Esophagus squamous epithelium (tissue), 5 donors: Measurements from ENCODE around the gene ELOVL2. TPM values are rescaled to one million over a fixed set of nuclear protein-coding genes. Genes with fewer than 3 reads are reported as not detected.
"Not testable (repeated sequence)": the region's sequence is repeated elsewhere in the genome, so short reads cannot be mapped to it uniquely, and the experiment has no call there.

Experiments
- DNase-seq: peaks from one replicate; lab custom pipeline; 2025; lab: John Stamatoyannopoulos, UW
- H3K27ac ChIP-seq, 4 donors: fragments of 200-600 bp; sonication (generic); one replicate each; pipeline ENCODE4 v1.5.1; 2016 to 2019; ENCODE audit warnings: mild to moderate bottlenecking in 1 of 4
- H3K27me3 ChIP-seq, 4 donors: fragments of 200-600 bp; sonication (generic); 1 replicate in 3 of 4; 2 replicates in 1 of 4; pipeline versions ENCODE4 v1.5.1 to v1.6.0; 2017 to 2021; ENCODE audit warnings: antibody characterized with exemption in 1 of 4
- H3K36me3 ChIP-seq, 3 donors: fragments of 200-600 bp; sonication (generic); one replicate each; pipeline ENCODE4 v1.5.1; 2016 to 2019
- H3K4me1 ChIP-seq, 3 donors: fragments of 200-600 bp; sonication (generic); one replicate each; pipeline ENCODE4 v1.5.1; 2017 to 2019
- H3K4me3 ChIP-seq, 4 donors: fragments of 200-600 bp; sonication (generic); 1 replicate in 3 of 4; 2 replicates in 1 of 4; pipeline ENCODE4 v1.5.1; 2016 to 2019; ENCODE audit warnings: mild to moderate bottlenecking in 2 of 4, moderate library complexity in 1 of 4
- H3K9me3 ChIP-seq, 3 donors: fragments of 200-600 bp; sonication (generic); one replicate each; pipeline ENCODE4 v1.5.1; 2016 to 2019
- POLR2A ChIP-seq, 4 donors: fragments of 450-650 bp; IDR thresholded peaks; one replicate each; pipeline ENCODE4 v1.6.1; 2017; ENCODE audit warnings: antibody characterized with exemption in 4 of 4, mild to moderate bottlenecking in 4 of 4, moderate library complexity in 3 of 4
- WGBS, 2 donors: methylation state at CpG; one replicate each; pipeline ENCODE4 v1.1.5; 2018; 5-methylcytosine and 5-hydroxymethylcytosine counted together
- intact Hi-C: fragments of 100-400 bp; cut with DNase I; formaldehyde crosslinking; loops from one replicate; pipeline ENCODE4 v1.15.0; 2022
- total RNA-seq, 4 donors: library from RNA; depleted of rRNA; stranded (reverse); fragments of >200 nt; gene quantifications; one replicate each; pipeline ENCODE4 v1.1.0, GENCODE V29; 2016
- TF ChIP-seq, protein P1 (sequence below), 6 experiments: fragments of 450-650 bp in 4 of 6; fragments of 200-600 bp in 2 of 6; sonication (generic) in 2 of 6; IDR thresholded peaks; one replicate each; pipeline ENCODE4 v1.5.1; 2016 to 2019; ENCODE audit warnings: antibody characterized with exemption in 6 of 6, mild to moderate bottlenecking in 4 of 6, moderate library complexity in 4 of 6
- donor health status: DM: yes; HTN: yes; CAD: no.

ELOVL2 gene
- total RNA-seq, 4 donors from 2014 or later: 0.06 to 0.38 (median 0.18) TPM; not detected in 1

DNA sequence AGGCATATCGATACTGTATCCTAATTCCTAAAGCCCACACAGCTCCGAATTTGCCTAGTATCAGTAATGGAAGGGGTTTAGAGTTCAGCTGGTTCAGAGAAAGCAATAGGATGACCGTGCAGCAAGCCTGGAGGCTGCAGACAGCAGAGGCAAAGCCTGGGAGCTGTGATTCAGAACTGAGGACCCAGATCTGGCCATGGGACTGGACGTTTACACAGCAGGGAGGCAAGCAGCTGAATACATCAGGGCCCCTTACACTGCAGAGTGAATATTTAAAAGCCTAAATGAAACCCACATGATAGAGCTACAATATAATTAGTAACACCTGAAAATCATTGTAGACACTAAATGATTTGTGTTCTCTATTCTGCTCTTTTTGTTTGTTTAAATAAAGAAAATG is 38.0 kb downstream of the ELOVL2 start:
- no peak for DNase-seq
- TF ChIP-seq, protein P1, sequence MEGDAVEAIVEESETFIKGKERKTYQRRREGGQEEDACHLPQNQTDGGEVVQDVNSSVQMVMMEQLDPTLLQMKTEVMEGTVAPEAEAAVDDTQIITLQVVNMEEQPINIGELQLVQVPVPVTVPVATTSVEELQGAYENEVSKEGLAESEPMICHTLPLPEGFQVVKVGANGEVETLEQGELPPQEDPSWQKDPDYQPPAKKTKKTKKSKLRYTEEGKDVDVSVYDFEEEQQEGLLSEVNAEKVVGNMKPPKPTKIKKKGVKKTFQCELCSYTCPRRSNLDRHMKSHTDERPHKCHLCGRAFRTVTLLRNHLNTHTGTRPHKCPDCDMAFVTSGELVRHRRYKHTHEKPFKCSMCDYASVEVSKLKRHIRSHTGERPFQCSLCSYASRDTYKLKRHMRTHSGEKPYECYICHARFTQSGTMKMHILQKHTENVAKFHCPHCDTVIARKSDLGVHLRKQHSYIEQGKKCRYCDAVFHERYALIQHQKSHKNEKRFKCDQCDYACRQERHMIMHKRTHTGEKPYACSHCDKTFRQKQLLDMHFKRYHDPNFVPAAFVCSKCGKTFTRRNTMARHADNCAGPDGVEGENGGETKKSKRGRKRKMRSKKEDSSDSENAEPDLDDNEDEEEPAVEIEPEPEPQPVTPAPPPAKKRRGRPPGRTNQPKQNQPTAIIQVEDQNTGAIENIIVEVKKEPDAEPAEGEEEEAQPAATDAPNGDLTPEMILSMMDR (IDR thresholded peaks at IDR 0.05): no peak
- no peak for TF ChIP-seq POLR2A (IDR thresholded peaks at IDR 0.05)
- no peak overlapping the region for H3K27ac ChIP-seq
- 61 to 72% methylated on average over 4 of the region's 4 CpGs for WGBS, 2 donors
- intact Hi-C loops: no loop called here
- H3K27me3 ChIP-seq: no peaks in the 10 kb centered on the region
- H3K36me3 ChIP-seq: no peaks in the 10 kb centered on the region
- H3K4me1 ChIP-seq: peaks cover 0 to 6% (median 0%) of the 10 kb centered on the region in 3 donors
- H3K9me3 ChIP-seq: no peaks in the 10 kb centered on the region
- no peak overlapping the region for H3K4me3 ChIP-seq

GRCh38 chr6:11003297-11003696 is 40.8 kb downstream of the ELOVL2 start:
- intact Hi-C loops, H3K4me3 ChIP-seq, DNase-seq, H3K9me3 ChIP-seq, H3K27ac ChIP-seq, H3K36me3 ChIP-seq, H3K4me1 ChIP-seq, H3K27me3 ChIP-seq: not testable (repeated sequence)
- WGBS, 2 donors: 84 to 91% methylated on average over 5 of the region's 5 CpGs

DNA sequence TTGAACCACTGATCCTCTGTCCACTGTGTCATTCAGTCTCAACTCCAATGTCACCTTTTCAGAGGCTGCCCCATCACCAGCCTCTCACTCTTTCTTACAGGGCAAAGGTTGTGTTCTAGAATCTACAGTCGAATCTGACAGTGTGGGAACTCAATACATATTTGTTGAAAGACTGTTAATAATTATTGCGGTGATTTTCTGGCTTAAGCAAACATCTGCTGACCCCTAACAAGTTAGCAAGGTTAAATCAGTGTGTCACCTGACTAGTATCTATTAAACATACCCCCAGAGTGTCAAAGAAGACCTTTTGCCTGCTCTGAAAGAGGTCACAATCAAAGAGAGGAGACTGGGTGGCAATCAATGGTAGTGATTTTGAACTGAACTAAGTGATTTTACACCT is 41.9 kb downstream of the ELOVL2 start:
- Histone ChIP-seq H3K9me3 (no peaks in the 10 kb centered on the region), H3K4me1 (no peaks in the 10 kb centered on the region), H3K4me3 (no peak overlapping the region), H3K27ac (no peak overlapping the region), H3K36me3 (no peaks in the 10 kb centered on the region), H3K27me3 (no peaks in the 10 kb centered on the region)
- intact Hi-C loops: no loop called here
- TF ChIP-seq POLR2A (IDR thresholded peaks at IDR 0.05): no peak
- TF ChIP-seq, protein P1 (IDR thresholded peaks at IDR 0.05): no peak
- no peak for DNase-seq
- WGBS, 2 donors: 56 to 77% methylated on average over 2 of the region's 2 CpGs

GRCh38 chr6:10999994-11000393 is 44.1 kb downstream of the ELOVL2 start:
- DNase-seq: no peak
- no peak overlapping the region for H3K27ac ChIP-seq
- intact Hi-C loops: no loop called here
- no peaks in the 10 kb centered on the region for H3K27me3 ChIP-seq
- no peak overlapping the region for H3K4me3 ChIP-seq
- WGBS, 2 donors: 15 to 33% methylated on average over 2 of the region's 2 CpGs
- H3K4me1 ChIP-seq: no peaks in the 10 kb centered on the region
- H3K9me3 ChIP-seq: no peaks in the 10 kb centered on the region
- H3K36me3 ChIP-seq: no peaks in the 10 kb centered on the region
- TF ChIP-seq POLR2A (IDR thresholded peaks at IDR 0.05): no peak
- TF ChIP-seq, protein P1 (IDR thresholded peaks at IDR 0.05): no peak

DNA sequence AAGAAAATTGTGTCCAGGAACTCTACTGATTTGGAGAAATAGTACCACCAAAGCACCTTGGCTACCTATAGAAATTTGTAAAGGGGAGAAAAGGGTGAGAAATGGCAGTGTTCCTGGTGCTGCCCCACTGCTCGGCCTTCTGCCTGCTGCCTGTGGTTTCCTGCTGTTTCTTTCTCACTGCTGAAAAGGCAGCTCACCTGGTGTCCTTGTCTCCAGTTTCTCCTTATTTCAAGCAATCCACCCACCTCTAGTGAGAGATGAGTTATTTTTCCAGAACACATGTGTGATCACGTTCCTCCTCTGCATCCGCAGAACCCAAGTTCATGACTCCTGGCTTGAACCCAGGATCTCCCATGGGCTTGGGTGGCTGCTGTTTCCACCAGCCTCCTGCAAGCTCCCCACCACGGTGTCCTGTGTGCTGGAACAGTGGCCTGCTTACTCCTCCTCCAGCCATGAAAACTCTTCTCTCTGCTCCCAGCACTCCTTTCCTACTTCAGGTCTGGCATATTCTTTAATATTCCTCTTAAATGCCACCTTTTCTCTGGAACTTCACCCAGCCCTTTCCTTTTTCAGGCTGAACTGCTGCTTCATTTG is 48.9 kb downstream of the ELOVL2 start:
- intact Hi-C loops: no loop called here
- H3K36me3 ChIP-seq: no peaks in the 10 kb centered on the region
- H3K4me3 ChIP-seq: no peak overlapping the region
- H3K4me1 ChIP-seq: no peaks in the 10 kb centered on the region
- H3K9me3 ChIP-seq: no peaks in the 10 kb centered on the region
- WGBS, 2 donors: 66 to 74% methylated on average over 4 of the region's 4 CpGs
- no peak overlapping the region for H3K27ac ChIP-seq
- TF ChIP-seq, protein P1 (IDR thresholded peaks at IDR 0.05): no peak
- TF ChIP-seq POLR2A (IDR thresholded peaks at IDR 0.05): no peak
- H3K27me3 ChIP-seq: peaks cover 0 to 4% (median 0%) of the 10 kb centered on the region in 4 donors
- DNase-seq: no peak

- H3K4me3 ChIP-seq: no peak overlapping the region
- no peaks in the 10 kb centered on the region for H3K9me3 ChIP-seq
- intact Hi-C loops: no loop called here
- DNase-seq: no peak
- TF ChIP-seq POLR2A (IDR thresholded peaks at IDR 0.05): no peak
- TF ChIP-seq, protein P1 (IDR thresholded peaks at IDR 0.05): no peak
- H3K27ac ChIP-seq: no peak overlapping the region
- H3K27me3 ChIP-seq: peaks cover 0 to 4% (median 0%) of the 10 kb centered on the region in 4 donors
- H3K36me3 ChIP-seq: no peaks in the 10 kb centered on the region
- WGBS, 2 donors: 91 to 100% methylated on average over 2 to 6 of the region's 8 CpGs
- H3K4me1 ChIP-seq: no peaks in the 10 kb centered on the region
Observed at GRCh38 chr6:10993896-10994295, 50.2 kb downstream of the ELOVL2 start.
